HG03060 (cell line): ENCODE measurements around the gene CCL18.
"Not testable (repeated sequence)": the region's sequence is repeated elsewhere in the genome, so short reads cannot be mapped to it uniquely, and the experiment has no call there.

Source experiments
- ATAC-seq: cut with Tn5 transposase; IDR thresholded peaks from one replicate; pipeline ENCODE4 v1.9.1; 2021; ENCODE audit warnings: low read depth, moderate number of reproducible peaks; ENCODE audit not compliant: unreplicated experiment

The CCL18 gene, protein sequence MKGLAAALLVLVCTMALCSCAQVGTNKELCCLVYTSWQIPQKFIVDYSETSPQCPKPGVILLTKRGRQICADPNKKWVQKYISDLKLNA

DNA sequence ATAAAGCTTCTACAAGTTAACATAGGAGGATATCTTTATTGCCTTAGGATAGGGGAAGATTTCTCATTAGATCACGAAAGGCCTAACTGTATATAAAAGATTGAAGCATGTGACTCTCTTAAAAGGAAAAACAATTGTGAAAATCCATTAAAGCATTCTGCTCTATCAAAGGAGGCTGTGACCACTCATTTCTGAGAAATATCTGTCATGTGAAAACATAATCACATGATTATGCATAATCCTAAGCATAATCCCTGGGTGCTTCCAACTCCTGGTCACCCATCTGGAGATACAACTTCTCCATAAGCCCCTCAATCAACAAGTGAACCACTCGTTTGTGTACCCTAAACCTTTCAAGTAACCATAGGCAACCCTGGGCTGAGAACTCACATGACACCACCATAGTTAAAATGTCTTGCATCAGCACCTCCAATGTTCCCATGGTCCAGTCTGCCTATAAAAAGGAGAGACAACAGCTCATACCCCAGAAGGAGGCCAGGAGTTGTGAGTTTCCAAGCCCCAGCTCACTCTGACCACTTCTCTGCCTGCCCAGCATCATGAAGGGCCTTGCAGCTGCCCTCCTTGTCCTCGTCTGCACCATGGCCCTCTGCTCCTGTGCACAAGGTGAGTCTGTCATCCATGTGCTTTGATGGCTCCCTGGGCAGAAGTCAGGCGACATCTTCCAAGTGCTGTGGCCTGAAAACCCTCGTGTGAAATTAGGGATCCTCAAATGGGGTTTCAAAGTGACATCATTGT lies at the start of gene CCL18:
CCL18 (plus strand) TSS at position 487 of the 756 bp plus-strand sequence; CDS start at position 558, 71 bp downstream.
- ATAC-seq, result no peak

GRCh38 chr17:36014946-36015345 lies 49.1 kb upstream of the CCL18 start:
- no peak for ATAC-seq

DNA sequence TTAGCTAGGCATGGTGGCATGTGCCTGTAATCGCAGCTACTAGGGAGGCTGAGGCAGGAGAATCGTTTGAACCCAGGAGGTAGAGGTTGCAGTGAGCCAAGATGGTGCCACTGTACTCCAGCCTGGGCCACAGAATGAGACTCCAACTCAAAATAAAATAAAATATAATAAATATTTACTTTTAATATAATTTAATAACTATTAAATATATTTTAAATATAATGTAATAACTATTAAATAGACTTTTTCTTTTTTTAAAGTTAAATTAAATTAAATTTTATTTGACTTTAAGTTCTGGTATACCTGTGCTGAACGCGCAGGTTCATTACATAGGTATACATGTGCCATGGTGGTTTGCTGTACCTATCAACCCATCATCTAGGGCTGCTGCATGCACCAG lies 48.2 kb upstream of the CCL18 start:
- not testable (repeated sequence) for ATAC-seq

DNA sequence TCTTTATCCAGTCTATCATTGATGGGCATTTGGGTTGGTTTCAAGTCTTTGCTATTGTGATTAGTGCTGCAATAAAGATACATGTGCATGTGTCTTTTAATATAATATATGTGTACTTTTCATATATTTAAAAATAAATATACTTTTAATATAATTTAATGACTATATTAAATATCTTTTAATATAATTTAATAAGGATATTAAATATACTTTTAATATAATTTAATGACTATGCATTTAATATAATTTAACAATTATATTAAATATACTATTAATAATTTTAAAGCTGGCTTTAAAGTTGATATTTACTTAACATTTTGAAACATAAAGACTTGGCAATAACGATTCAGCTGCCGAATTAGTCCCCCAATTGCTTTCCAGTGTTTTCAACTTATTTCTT lies 47.5 kb upstream of the CCL18 start:
- no peak for ATAC-seq

- no peak for ATAC-seq
Observed at GRCh38 chr17:36017799-36018198, 46.3 kb upstream of the CCL18 start, which contains the start of gene CCL23. CCL23 (minus strand) TSS chr17:36017972; CDS start chr17:36017897, 75 bp downstream.

- no peak for ATAC-seq
Observed at GRCh38 chr17:36019423-36019822, 44.6 kb upstream of the CCL18 start.

DNA sequence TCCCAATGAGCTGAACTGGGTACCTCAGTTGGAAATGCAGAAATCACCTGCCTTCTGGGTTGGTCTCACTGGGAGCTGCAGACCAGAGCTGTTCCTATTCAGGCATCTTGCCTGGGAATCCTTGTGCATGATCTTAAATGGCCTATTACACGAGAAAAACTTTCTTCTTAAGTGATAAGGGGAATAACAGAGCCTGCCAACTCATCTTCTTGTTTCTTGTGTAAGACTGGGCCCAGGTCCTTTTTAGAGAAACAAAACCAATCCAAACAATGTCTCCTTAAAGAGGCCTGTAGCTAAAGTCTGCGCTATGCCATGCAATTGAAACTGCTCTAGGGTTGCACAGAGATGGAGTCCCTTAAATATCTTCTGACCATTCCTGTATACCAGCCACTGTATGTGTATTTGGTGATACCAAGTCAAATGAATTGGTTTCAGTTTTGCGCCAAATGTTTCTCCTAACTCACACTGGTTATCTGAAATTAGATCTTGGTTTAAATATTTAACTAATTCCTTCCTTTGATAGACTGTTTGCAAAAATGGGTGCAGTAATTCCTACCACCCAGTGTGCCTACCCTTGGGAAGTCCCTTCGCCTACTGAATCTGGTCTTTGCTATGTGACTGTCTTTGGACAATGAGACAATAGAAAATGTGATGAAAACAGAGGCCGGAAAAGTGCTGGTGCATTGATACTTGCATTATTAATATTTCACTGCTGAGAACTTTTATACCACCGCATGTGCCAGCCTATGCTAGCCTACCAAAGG lies 39.8 kb upstream of the CCL18 start:
- no peak for ATAC-seq

DNA sequence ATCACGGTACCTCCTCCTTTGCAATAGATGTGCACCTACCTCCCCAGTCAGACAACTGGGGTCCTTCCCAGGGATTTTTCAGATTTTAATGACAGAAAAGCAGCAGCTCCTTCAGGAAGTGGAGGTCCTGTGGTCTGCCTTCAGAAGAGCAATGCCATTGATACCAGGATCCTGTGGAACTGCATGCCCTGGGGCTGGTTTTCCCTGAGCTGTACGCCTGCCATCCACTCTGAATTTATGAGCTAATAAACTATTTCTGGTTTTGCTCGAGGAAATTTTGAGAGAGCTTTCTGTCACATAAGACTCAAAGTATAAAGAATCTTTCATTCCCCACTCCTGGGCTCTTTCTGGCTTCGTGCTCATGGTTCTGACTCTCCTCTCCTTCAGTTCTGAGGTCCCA lies 36.3 kb upstream of the CCL18 start:
- no peak for ATAC-seq

- no peak for ATAC-seq
Observed at GRCh38 chr17:36030956-36031355, 33.1 kb upstream of the CCL18 start.

DNA sequence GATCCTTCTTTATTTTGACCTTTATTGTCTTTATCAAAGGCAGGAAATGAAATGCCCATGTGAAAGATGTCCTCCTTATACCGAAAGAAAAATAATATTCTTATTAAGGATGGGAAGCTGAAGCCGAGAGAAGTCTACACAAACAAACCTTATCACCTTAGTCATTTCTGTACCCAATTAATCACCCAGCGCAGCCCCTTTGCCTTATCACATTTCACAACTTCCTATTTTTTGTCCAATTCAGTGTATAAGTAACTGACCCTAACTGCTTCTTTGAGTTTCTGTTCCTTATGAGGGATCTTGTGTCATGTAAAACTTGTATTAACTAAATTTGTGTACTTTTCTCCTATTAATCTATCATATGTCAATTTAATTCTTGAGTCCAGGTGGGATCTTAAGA lies 29.9 kb upstream of the CCL18 start:
- no peak for ATAC-seq

DNA sequence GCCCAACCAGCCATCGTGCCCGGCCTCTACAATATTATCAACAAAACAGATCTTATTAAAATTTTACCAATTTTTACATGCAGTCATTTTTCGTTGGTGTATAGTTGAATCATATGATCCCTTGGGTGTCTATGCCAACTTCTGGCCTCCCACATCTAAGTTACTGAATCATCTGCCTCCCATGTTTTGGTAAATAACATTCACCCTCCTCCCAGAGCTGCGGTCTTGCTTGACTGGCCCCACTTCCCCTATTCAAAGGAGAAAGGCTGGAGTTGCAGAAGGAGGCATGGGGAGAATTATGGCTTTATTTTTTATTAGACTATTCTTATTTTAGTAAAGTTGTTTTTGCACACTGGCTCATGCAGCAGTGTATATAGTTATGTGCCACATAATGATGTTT lies 27.8 kb upstream of the CCL18 start:
- ATAC-seq, result no peak

DNA sequence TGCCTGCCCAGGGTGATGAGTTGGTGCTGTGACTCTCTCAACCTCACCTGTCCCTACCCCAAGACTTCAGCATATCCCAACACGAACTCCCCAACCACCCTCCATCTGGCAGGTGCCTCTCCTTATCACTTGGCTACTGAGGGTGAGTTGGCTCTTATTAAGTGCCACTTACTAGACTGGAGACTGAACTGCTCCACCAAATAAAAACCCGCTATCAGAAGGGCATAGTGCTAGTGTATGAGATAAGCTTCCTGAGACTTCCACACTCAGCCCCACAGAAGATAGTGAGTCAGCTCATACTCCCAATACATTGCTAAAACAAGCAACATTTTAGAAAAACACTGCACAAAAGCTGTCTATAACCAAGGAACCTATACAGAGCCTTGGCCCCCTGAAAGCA lies 16.0 kb upstream of the CCL18 start:
- ATAC-seq, result no peak

DNA sequence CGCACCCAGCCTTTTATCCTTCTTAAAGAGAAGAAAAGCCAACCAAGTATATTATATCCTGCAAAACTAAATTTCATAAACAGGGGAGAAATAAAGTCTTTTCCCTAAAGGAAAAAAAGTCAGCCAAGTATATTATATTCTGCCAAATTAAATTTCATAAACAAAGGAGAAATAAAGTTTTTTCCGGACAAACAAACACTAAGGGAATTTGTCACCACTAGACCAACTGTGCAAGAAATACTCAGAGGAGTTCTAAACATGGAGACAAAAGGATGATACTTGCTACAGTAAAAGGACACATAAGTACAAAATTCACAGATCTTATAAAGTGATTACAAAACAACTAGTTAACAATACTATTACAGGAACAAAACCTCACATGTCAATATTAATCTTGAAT lies 14.4 kb upstream of the CCL18 start:
- no peak for ATAC-seq

DNA sequence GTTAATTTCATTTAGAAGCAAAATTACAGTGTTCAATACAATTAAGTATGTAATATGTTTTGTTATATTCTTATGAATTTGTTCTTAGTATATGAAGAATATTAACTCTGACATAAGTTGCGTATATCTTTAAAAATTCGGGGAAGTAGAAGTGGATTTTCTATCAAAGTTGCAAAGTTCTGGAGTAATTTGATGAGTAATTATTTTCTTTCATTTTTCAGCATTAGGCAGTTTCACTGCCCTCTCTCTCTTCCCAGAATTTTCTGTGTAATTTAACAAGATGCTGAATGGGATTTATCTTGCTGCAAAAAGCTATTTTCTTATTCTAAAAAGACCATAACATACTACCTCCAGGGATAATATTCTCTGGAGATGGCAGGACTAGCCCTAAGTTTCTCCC lies 8.9 kb upstream of the CCL18 start:
- ATAC-seq, result no peak

- no peak for ATAC-seq
Observed at GRCh38 chr17:36055921-36056520, 8.1 kb upstream of the CCL18 start.

DNA sequence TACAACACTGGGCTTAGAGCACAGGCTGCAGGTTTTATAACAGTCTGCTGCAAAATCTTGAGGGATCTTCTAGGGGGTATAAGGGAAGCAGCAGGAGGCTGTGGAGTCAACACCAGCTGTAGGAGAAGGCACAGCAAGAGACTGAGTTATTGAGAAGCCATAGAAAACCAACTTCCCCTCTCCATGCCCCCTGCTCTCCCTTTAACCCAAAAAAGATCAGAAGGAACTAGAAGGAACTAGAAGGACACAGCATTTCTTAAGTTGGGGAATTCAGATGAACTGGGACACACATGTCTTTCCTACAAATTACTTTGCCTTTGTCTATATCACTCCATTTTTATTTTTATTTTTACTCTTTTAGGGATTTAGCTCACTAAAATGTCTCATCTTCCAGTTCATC lies 6.2 kb upstream of the CCL18 start:
- ATAC-seq, result no peak

DNA sequence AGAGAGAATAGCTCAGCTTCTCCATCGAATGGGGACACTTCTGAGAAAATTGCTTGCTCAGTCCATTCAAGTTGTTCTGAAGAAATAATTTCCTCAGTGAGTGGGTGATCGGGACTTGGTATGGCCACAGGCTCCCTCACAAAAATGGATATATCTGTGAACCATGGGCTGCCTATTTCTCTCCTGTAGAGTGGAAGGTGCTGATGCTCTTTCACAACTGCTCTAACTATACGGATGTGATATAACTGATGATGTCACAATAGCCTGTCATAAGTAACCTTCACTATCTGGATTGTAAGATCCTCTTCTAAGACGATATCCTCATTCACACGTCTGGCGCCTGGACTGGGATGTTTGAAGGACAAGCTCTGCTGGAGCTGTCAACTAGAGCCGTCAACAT lies 4.7 kb upstream of the CCL18 start:
- no peak for ATAC-seq

DNA sequence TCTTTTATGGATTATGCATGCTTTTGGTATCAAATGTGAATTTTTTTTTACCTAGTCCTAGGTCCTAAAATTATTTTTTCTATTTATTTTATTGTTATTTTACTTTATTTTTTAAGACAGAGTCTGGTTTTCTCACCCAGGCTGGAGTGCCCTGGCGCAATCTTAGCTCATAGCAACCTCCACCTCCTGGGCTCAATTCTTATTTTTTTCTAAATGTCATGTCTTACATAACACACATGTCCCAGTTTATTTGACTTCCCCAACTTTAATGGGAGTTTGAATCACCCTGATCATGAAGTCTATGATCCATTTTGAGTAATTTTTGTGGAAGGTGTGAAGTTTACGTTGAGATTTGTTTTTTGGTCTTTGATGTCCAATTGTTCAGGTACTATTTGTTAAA lies 3.3 kb upstream of the CCL18 start:
- ATAC-seq, result no peak

DNA sequence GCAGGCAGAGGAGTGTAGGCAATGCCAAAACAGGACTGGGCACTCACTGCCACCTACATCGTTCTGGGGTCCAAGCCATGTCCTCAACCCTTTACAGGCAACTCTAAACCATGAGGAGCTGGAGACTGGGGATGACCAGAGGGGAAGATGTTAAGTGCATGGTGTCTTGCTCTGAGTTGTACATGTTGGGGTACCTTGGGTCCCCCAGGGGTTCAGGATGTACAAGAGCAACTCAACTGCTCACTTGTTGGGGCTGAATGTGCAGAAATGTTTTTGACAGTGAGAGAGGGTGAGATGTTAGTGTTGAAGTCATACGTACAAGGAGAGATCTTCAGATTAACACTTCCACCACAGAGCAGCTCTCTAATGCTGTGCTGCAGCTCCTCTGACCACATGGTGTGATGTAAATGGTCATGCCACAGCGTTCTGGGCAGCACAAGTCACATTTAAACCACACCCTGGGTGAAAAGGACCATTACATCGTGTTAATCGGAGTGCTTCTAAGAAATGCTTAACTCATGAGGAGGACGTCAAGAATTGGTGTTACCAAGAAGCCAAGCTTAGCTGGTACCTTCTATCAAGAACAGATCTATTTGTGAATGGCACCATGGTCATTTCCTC lies 2.4 kb downstream of the CCL18 start:
- no peak for ATAC-seq

- ATAC-seq, result no peak
Observed at GRCh38 chr17:36068524-36068923, 4.5 kb downstream of the CCL18 start.

DNA sequence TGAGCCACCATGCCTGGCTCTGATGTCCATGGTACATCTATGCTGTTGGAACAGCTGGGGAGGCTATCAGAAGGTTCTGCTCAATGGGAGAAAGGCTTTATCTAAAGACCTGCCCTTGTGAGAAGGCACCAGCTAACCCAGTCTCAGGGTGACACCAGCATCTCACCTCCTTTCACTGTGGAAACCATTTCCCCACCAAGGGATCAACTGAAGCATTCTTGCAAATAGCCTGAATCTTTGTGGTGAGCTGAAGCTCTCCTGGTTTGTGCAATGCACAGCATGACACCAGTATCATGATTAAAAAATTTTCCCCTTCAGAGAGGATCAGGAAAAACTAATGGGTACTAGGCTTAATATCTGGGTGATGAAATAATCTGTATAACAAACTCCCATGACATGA lies 5.1 kb downstream of the CCL18 start:
- no peak for ATAC-seq
